HFF-Myc (cell line): ENCODE results near the gene KAZN.

Experiments used
- DNase-seq: peaks from one replicate; pipeline ENCODE4 v3.0.0-alpha.2; 2011; ENCODE audit warnings: low read depth; ENCODE audit errors: extremely low read depth
- H3K4me3 ChIP-seq: replicated peaks from 2 replicates; pipeline ENCODE4 v1.5.1; 2011; ENCODE audit warnings: low read depth, mild to moderate bottlenecking, control low read depth, low read length
- CTCF ChIP-seq: IDR thresholded peaks from 2 replicates; pipeline ENCODE4 v1.5.1; 2012; ENCODE audit warnings: mild to moderate bottlenecking, low read depth, low read length, control low read depth; ENCODE audit errors: missing control alignments

KAZN gene

GRCh38 chr1:14635421-14635820, 36.9 kb downstream of the KAZN start:
- TF ChIP-seq CTCF, result no peak
- H3K4me3 ChIP-seq, result no peak overlapping the region
- DNase-seq, result no peak

GRCh38 chr1:14636897-14637632, 38.6 kb downstream of the KAZN start:
- TF ChIP-seq CTCF, result no peak
- H3K4me3 ChIP-seq, result no peak overlapping the region
- DNase-seq, result no peak

GRCh38 chr1:14639291-14640050, 41.0 kb downstream of the KAZN start:
- no peak overlapping the region for H3K4me3 ChIP-seq
- TF ChIP-seq CTCF, result no peak
- DNase-seq, result no peak

DNA sequence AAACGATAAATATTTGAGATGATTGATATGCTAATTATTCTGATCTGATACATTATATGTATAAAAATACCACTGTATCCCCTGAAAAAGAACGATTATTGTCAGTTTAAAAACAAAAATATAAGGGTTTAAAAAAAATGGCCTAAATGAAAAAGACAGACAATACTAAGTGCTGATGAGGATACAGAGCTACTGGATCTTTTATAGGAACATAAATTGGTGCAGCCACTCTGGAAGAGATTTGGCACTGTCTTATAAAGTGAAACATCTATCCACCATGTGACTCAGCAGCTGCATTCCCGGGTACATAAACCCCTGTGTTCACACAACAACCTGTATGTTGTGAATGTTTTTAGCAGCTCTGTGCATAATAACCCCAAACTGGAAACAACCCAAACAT, 44.2 kb downstream of the KAZN start:
- no peak for TF ChIP-seq CTCF
- no peak overlapping the region for H3K4me3 ChIP-seq
- DNase-seq, result no peak

DNA sequence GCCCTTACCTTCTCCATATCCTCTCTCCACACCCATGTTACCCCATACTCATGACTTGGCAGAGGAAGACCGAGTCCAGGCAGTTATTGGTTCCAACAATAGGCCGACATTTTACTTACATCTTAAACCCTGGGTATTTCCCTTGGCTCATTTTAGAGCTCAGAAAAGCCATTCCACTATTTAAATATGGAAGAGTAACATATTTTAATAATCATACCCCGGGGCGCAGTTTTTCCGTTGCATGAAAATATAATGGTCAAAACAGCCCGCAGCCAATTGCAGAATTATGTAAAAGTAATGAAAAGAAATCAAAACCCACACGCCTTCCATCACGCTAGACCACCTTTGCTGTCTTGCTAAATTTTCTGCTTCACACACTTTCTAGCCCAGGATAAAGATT, 48.5 kb downstream of the KAZN start:
- H3K4me3 ChIP-seq, result no peak overlapping the region
- DNase-seq, result no peak
- TF ChIP-seq CTCF, result no peak

DNA sequence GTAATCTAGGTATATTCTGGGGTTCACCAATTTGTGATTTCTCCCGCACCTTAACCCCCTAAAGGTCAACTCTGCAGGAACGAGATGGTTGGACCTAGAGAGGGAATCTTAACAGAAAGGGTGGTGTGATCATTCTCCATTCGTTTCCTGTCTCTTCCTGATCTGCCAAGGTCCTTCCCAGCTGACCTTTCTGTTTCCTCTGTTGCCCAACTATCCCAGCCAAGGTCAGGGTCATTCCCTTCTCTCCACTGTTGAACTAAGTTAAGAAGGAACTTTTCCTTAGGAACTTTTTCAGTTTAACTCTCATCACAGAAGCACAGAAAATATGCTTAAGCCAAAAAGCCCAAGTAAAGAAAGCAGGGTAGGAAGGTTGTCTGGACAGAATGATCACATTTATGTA, 49.3 kb downstream of the KAZN start:
- DNase-seq, result no peak
- no peak overlapping the region for H3K4me3 ChIP-seq
- TF ChIP-seq CTCF, result no peak
